CD4-positive, alpha-beta T cell treated with Interferon gamma for 1 hour (primary cell): ENCODE data around the gene PTPRG.

Source experiments
- DNase-seq: peaks from one replicate; pipeline ENCODE4 v3.0.0-alpha.2; 2020

Gene PTPRG

DNA sequence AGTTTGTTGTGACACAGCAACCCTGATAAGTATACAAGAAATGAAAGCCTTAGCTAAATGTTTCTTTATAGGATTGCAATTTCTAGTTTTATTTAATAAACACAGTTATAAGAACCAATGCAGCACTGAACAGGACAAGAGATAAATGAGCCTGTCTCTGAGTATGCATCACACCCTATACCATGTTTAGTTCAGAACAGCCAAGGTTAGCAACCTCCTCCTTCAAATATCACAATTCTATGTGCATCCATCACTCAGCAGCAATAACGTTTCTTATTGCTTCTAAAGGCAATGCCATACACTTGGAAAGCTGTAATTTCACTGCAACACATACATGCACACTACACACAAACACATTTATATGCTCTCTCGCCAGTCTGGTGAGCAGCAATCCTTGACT lies 280.6 kb downstream of the PTPRG start:
- no peak for DNase-seq

DNA sequence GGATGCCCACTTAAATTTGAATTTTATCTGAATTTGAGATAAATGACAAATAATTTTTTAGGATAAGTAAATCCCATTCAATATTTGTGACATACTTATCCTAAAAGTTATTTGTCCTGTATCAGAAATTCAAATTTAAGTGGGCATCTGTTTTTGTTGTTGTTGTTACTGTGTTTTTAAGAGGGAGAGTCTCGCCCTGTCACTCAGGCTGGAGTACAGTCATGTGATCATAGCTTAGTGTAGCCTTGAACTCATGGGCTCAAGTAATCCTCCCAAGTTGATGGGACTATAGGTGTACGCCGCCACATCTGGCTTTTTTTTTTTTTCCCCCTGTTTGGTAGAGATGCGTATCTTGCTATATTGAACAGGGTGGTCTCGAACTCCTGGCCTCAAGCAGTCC lies 283.0 kb downstream of the PTPRG start:
- no peak for DNase-seq

DNA sequence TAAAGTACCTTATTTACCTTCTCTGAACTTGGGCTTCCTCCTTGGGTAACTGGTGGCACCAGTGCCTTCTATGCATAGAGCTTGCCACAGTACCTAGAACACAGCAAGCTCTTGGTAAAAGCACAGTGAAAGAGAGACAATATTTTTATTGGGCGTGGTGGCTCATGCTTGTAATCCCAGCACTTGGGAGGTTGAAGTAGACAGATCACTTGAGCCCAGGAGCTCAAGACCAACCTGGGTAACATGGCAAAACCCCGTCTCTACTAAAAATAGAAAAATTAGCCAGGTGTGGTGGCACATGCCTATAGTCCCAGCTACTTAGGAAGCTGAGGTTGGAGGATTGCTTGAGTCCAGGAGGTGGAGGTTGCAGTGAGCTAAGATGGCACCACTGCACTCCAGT lies 285.1 kb downstream of the PTPRG start:
- DNase-seq, result no peak

GRCh38 chr3:61847784-61848462 lies 286.6 kb downstream of the PTPRG start:
- DNase-seq, result no peak

GRCh38 chr3:61848885-61849284 lies 287.5 kb downstream of the PTPRG start:
- DNase-seq, result no peak

GRCh38 chr3:61853912-61854311 lies 292.5 kb downstream of the PTPRG start:
- DNase-seq, result no peak

- no peak for DNase-seq
Measured at GRCh38 chr3:61855211-61855610, 293.8 kb downstream of the PTPRG start.

DNA sequence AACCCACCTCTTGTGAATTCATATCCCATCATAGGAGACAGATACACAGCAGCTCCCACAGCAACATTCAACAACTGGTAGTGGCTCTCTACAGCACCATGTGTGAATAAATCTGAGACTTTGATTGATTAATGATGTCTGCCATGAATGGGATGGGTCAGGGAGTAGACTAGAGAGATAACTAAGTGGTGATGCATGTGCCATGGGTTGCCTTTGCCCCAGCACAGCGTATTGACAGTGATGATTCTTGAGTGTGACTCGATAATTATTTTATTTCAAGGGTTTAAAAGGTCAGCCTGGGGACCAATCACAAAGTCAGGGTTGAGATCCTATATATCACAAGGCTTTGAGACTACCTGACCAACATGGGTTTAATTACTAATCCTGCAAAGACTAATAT lies 295.9 kb downstream of the PTPRG start:
- no peak for DNase-seq

- no peak for DNase-seq
Measured at GRCh38 chr3:61858054-61858453, 296.7 kb downstream of the PTPRG start.

GRCh38 chr3:61861410-61861809 lies 300.0 kb downstream of the PTPRG start:
- DNase-seq, result no peak

- DNase-seq, result no peak
Measured at GRCh38 chr3:61862614-61863289, 301.4 kb downstream of the PTPRG start.

DNA sequence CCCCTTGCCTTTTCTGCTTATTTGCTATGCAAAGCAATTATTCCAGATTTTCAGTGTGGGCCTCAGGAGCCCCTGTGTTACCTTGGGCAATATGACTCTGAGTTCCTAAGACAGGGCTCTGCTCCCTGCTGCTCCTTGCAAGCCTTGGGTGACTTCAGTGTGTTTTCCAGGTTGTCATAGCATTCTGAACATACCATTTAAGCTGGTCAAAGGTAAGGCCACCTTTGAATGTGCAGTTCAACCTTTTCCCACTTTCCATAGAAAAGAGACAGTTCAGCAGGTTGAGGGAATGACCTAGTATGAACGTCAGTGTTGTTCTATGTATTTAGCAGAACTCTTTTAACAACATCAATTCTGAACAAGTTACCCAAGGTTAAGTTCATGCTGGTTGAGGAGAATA lies 302.2 kb downstream of the PTPRG start:
- DNase-seq, result no peak

DNA sequence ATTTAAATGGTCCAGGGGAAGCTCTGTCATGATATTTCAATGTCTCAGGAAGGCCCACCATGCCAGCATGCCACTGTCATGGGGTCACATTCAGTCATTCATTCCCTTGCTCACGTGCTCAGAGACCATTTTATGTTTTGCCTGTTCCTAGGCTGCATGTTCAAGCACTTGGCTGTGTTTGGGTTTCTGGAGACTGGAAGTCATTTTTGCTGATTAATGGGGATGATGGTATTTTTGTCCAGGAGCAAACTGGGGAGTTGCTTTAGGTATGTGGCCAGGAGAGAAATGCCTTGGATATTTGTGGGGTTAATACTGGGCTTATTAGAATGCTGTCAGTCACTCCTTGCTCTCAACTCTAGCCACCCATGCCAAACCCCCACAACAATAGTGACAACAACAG lies 303.5 kb downstream of the PTPRG start:
- DNase-seq, result no peak

DNA sequence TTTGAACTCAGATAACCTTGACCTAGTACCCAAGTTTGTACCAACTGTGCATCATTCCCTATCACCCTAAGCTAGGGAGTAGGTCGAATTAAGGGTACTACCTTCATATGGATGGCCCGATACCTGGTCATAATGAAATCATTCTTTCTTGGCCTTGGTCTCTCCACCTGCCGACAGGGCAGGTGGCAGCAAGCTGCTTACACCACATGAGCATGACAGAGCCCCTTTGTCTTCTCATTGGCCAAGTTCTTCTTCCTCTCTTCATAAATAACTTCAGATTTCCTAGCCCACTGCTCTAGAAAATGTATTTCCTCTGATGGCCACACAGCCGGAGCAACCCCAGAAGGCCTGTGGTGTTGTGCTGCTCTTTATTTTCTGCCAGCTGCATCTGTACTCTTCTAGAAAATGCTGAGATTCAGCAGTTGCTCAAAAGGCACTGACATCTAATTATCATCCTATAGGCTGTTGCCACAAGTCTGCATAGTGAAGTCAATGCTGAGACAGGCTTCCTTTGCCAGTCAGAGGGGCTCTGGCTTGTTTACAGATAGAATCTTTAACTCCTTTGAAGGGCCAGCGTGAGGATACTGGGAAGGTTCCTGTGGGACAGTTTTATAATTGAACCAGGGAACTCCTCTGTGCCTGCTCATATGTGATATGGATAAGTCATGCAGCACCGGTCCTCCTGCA lies 304.2 kb downstream of the PTPRG start:
- DNase-seq, result no peak

GRCh38 chr3:61866153-61866542 lies 304.8 kb downstream of the PTPRG start:
- no peak for DNase-seq

GRCh38 chr3:61866961-61867461 lies 305.6 kb downstream of the PTPRG start:
- no peak for DNase-seq

DNA sequence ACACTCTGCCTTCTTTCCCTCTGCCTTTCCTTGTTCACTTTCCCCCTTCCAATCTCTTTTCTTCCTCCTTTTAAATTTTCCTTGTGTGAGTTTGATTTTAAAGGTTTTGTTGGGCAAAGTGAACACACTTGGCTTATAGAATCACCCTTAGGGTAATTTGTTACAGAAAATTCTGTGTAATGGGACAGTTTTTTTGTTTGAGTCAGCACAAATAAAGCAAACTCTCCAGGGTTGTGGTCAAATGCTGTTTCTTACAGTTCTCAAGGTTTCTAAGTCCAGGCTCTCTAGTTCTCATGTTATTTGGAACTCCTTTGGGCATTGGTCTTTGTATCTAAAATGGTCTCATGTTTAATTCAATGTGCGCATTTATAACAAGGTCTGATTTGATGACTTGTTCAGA lies 307.1 kb downstream of the PTPRG start:
- no peak for DNase-seq

- no peak for DNase-seq
Measured at GRCh38 chr3:61869371-61869770, 308.0 kb downstream of the PTPRG start.

GRCh38 chr3:61871644-61872043 lies 310.3 kb downstream of the PTPRG start:
- DNase-seq, result no peak

DNA sequence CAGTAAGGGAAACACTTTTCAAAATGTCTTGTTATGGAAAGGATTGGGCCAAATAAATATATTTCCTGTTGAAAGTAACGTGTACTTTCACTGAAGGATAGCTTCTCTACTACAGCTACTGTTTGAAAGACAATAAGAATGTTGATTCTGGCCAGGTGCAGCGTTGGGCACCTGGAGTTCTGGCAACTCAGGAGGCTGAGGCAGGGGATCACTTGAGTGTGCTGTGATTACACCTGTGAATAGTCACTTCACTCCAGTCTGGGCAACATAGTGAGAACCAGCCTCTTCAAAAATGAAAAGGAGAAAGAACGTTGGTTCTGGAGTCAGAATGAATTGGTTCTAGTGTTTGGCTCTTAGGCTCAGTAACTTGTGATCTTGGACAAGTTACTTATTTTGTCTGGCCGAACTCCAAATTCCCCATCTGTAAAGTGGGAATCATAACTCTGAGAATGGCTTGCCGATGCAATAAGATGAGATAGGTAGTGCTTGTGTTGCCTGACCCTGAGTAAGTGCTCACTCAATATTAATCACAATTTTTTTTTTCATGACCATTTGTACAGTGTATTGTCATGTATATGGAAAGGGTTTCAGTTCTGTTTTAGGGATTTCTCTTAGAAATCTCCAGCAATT lies 310.8 kb downstream of the PTPRG start:
- DNase-seq, result no peak

GRCh38 chr3:61875046-61875844 lies 313.9 kb downstream of the PTPRG start:
- DNase-seq, result no peak

- DNase-seq, result no peak
Measured at GRCh38 chr3:61875976-61876671, 314.8 kb downstream of the PTPRG start.
